OCI-M1 (cell line): ENCODE measurements around the gene ZCCHC24.
A peak's percentile ranks its signal among the peaks of the same experiment; 100 is the strongest.
"Not testable (repeated sequence)": the region's sequence is repeated elsewhere in the genome, so short reads cannot be mapped to it uniquely, and the experiment has no call there.

Source experiments
- DNase-seq: peaks from one replicate; lab custom pipeline; 2025; lab: John Stamatoyannopoulos, UW

The ZCCHC24 gene

GRCh38 chr10:79472449-79472848 lies 27.0 kb upstream of the ZCCHC24 start:
- no peak for DNase-seq

DNA sequence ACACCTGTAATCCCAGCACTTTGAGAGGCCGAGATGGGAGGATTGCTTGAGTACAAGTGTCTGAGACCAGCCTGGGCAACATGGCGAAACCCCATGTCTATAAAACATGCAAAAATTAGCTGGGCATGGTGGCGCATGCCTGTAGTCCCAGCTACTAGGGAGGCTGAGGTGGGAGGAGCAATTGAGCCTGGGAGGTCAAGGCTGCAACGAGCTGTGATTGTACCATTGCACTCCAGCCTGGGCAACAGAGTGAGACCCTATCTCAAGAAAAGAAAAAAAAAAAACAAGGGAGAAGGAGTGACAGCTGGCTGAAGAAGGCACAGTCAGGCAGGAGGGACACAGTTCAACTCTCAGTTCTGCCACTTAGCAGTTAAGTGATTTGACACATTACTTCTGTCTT lies 26.4 kb upstream of the ZCCHC24 start:
- DNase-seq = no peak

DNA sequence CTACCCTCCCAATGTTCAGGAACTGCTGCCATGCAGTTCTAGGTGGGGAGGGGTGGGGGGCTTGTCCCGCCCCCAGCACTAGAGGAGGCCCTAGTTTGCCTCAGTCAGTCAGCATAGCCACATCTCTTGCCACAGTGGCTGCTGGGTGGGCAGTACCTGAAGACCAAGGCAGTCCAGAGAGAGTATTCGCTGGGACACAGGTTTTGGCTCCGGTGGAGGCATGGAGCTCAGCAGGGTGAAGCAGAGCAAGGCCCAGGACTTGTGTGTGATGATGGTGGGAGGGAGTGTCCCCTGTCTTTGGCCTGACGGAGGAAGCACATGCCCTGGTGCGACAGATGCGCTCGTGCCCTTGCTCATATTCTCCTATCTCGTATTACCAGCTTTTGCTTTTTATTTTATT lies 24.7 kb upstream of the ZCCHC24 start:
- DNase-seq = no peak

DNA sequence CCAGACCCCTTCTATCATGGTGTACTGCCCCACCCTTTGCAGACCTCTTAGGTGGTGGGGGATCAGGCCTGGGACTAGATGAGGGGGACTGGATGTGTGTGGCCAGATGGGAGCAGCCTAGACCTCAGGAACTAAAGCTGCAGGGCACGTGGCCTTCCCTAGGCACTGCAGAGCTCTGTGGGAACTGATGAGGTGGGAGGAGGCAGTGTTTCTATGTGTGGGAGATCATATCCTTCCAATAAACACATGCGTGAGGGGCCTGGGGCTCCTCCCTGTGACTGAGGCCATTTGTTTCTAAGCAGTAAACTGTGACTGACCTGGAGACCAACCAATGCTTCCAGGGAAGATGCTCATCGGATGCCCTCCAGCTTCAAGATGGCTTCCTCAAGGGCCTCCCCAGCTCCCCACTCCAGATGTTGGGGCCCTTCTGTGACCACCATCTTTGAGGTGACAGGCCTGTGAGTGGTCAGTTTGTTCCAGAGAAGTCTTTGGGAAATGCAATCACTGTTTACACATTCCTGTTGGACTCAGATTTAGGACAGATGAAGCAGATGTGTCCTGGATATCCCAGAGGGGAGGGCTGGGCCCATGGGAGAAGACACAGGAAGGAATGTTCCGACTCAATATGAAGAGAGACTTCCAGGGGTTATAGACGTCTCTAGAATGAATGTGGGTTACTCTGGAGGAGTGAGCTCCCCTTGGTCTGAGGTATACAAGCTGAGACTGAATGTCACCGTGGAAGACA lies 23.6 kb upstream of the ZCCHC24 start:
- DNase-seq = no peak

DNA sequence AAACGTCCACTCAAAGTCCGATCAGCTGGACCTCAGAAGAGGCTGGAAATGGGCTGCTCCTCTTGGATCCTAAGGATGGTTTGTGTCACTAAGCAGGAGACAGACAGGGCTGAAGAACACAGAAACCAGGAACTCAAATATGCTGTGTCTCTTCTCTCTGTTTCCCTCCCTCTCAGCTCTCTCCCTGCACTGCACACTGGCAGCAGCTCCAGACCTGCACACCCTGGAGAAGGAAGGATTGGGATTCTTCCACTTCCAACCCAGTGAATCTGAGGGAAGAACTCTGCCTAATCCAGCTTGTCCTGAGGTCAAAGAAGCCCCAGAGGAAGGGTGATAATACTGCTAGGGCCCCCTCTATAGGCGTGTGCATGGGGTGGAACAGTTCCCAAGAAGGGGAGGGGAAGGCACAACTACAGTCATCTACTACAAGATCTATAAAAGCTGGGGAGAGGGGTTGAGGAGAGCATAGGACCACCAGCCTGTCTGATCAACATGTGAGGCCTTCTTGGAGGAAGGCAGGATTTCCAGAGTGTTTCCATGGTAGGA lies 22.7 kb upstream of the ZCCHC24 start:
- DNase-seq = peak; percentile 58

GRCh38 chr10:79465341-79465740 lies 19.9 kb upstream of the ZCCHC24 start:
- DNase-seq = no peak

DNA sequence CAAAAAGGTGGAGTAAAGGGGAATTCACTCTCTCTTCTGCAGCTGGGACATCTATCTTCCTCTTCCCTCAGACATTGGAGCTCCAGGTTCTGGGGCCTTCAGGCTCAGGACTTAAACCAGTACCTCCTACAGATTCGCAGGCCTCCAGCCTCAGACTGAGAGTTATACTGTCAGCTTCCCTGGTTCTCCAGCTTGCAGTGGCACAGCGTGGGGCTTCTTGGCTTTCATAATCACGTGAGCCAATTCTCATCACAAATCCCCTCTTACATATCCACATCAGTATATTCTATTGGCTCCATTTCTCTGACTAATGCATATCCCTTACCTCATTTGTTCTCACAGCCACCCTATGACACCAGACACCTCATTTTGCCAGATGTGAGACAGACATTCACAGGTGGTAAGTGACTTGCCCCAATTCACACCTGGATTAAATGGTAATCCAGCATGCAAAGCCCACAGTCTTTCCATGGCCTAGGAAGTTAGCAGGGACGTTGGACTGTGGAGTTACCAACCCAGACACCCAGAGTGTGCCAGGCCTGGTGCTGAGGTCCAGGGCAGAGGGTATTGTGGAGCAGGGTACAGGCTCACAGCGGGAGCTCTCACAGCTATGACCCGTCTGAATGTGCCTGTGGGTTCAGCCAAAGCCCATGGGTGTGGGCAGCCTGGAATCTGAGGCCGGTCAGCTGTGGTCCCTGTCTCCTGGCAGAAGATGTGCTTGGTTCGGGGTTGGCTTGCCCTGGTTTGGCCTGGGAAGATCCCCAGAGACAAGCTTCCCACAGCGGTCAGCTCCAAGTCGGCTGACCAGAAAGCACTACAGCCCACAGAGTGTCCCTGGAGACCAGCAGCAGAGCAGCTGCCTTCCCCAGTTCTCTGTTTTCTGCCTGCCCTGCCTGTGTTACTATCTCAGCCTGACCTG lies 18.4 kb upstream of the ZCCHC24 start:
- no peak for DNase-seq

GRCh38 chr10:79460687-79461086 lies 15.3 kb upstream of the ZCCHC24 start:
- no peak for DNase-seq

DNA sequence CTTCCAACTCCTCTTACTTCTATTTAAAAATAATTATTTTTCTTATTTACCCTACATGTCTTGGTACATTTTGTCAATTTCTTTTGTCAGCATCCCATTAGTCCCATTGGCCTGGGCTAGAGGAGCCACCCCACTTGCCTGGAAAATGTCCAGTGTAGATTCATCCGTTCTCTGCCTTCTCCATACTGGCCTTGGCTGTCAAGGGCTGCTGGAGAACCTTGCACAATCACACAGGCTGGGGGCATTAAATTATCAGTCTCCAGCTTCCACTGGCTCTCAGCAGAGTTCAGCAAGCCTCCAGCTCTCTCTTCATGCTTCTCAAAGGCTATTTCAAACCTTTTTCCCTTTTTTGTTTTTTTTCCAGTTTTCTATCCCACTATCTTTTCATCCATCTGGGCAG lies 13.8 kb upstream of the ZCCHC24 start:
- DNase-seq = no peak

DNA sequence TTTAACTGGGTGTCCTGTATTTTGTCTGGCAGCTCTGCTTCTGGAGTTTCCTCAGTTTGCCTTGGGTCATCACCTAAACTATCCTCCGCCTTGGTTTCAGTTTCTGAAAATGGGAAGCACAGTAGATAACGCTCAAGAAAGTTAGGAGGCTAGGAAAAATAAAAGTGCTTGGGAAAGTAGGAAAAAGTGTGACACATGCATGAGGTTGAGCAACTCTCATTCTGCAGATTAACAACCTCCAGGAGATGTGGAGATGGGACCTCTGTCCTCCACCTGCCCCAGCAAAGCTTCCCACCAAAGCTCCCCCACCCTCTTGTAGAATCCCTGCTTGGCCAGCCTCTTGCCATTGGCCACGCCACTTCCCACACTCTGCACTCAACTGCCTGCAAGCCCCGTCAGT lies 13.1 kb upstream of the ZCCHC24 start:
- no peak for DNase-seq

DNA sequence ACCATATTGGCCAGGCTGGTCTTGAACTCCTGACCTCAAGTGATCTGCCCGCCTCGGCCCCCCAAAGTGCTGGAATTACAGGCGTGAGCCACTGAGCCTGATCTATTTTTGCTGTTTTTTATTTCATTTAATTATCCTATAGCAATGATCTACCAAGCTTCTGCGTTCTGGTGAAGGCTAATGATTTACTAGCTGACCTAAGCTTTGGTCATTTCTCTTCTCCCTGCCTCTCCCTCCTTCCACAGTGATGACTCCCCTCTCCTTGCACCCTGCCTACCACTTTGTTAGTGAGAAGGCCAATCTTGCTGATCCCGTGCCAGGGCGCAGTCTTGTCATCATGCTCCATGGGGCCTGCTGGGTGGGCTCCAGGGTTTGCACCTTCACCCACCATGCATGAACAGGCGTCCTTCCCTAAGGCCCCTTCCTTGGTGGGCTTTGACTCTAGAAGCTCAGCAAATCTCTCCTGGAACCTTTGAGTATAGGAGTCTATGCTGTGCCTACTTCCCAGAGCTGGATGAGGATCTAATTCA lies 11.9 kb upstream of the ZCCHC24 start:
- DNase-seq = no peak

GRCh38 chr10:79454259-79454658 lies 8.8 kb upstream of the ZCCHC24 start:
- DNase-seq = no peak

- DNase-seq = no peak
Observed at GRCh38 chr10:79453392-79453791, 8.0 kb upstream of the ZCCHC24 start.

DNA sequence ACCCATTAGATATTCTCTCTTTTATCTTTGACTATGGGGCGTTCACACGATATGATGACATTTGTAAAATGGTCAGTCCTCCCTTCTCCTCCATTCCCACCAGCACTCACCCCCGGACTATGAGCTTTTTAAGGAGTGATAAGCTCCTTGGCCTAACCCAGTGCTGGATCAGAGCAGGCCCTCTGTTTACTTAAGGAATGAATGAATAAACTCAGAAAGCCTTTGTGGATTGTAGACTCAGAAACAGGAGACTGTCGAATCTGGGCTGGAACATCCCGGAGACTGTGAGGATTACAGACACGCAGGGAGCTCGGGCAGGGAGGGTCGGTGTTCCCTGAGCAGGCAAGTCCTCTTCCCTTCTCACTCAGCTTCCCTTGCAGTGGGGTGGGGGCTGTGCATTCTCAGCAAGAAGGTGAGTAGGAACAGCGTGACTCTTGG lies 6.8 kb upstream of the ZCCHC24 start:
- DNase-seq = no peak

GRCh38 chr10:79451046-79451699 lies 5.7 kb upstream of the ZCCHC24 start:
- no peak for DNase-seq

GRCh38 chr10:79449181-79450146 lies 4.0 kb upstream of the ZCCHC24 start:
- DNase-seq = no peak

DNA sequence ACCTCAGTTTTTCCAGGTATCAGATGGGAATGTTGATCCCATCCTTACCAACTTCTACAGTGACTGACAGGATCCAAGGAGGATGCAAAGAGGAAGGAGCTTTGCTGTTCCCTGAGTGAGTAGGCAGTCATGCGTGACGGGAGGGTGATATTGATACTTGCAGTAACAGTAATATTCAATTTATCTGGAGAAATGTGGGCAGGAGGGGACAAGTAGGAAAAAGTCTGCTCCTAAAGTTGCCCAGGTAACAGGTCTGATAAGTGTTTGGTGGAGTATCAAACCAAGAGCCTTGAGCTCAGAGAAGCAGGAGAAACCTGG lies 3.3 kb upstream of the ZCCHC24 start:
- no peak for DNase-seq

DNA sequence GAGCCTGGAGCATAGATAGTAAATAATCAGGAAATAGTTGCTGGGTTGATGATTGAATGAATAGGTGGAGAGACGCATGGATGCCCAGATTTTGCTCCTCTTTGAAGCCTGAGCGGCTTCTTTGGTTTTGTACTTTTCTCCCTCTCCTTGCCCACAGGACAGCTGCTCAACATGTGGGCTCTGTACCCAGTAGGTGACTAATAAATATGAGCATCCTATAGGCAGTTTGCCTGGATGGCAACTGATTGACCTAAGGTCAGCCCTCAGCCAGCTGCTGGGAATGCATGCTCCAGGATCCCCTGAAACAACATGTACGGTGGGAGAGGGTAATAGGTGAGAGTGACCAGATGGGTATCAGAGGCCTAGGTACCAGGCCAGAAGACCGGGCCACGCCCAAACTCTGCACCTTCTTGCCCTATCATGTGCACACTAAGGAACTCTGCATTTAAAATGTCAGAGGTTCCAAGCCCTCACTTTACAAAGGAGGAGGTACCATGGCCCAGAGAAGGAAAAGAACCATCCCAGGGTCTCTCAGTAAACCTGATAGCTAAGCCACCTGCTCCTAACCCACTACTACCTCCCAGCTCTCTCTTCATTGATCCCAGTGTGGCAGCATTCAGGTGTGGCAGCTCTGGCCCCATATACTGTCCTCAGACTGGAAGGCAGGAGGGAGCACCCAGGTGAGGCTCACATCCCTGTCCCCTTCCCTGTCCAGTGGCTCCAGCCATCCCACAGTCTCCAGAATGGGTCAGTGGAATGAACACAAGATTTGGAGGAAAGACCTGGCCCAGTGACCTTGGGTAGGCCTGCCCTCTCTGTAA lies 2.7 kb upstream of the ZCCHC24 start:
- no peak for DNase-seq

- DNase-seq = not testable (repeated sequence)
Observed at GRCh38 chr10:79447249-79447648, 1.8 kb upstream of the ZCCHC24 start.

GRCh38 chr10:79446758-79447084 lies 1.3 kb upstream of the ZCCHC24 start:
- no peak for DNase-seq
